ENCODE data around the gene POU6F2.

Gene POU6F2

DNA sequence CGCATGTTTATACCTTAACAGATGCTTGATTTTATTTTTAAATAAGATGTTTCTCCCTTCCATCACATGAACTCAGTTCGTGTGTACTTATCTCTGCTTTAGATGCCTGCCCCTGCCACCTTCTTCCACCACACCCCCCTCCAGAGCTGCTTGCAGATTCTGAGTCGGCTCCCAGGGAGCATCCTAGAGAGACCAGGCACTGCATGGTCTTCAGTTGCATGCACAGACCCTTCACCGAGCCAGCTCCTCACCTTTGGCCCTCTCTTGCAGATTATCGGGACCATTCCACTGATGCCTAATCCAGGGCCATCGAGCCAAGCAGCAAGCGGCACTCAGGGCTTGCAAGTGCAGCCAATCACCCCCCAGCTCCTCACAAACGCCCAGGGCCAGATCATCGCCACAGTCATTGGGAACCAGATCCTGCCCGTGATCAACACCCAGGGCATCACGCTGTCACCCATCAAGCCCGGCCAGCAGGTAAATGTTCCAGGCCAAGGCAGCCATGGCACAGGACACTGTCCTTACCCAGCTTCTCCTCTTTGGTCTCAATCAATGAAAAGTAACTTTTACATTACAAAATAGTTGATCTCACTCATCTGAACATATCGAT, 455.2 kb downstream of the POU6F2 start:
- TF ChIP-seq ZFX (IDR thresholded peaks at IDR 0.05; ENCODE audit: borderline replicate concordance) (no peak), CTCF (IDR thresholded peaks at IDR 0.05) (no peak)
- H3K27ac ChIP-seq: no peak overlapping the region

DNA sequence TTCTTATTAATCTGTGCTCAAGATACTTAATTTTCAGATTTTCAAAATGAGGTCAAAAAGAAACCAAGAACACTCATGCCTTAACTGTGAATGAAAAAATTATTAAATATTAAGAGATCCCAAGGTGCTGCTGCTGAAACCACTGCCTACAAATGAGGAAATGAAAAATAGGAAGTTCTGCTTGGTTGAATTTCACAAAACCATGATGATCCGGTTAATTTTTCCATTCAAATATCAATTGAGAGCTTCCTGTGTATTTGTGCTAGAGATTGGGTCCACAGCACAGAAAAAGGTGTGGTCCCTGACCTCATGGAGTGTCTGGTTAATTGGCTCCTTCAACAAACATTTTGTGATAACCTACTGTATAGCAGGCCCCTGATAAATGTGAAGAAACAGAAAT, 455.8 kb downstream of the POU6F2 start:
- H3K27ac ChIP-seq: no peak overlapping the region
- no peak for TF ChIP-seq CTCF (IDR thresholded peaks at IDR 0.05)
- TF ChIP-seq ZFX (IDR thresholded peaks at IDR 0.05; ENCODE audit: borderline replicate concordance): no peak

GRCh38 chr7:39434012-39434411, 456.3 kb downstream of the POU6F2 start:
- no peak overlapping the region for H3K27ac ChIP-seq
- TF ChIP-seq ZFX (IDR thresholded peaks at IDR 0.05; ENCODE audit: borderline replicate concordance): no peak
- TF ChIP-seq CTCF (IDR thresholded peaks at IDR 0.05): no peak

GRCh38 chr7:39446546-39446945, 468.8 kb downstream of the POU6F2 start:
- TF ChIP-seq CTCF (IDR thresholded peaks at IDR 0.05): no peak
- TF ChIP-seq ZFX (IDR thresholded peaks at IDR 0.05; ENCODE audit: borderline replicate concordance): no peak
- no peak overlapping the region for H3K27ac ChIP-seq

DNA sequence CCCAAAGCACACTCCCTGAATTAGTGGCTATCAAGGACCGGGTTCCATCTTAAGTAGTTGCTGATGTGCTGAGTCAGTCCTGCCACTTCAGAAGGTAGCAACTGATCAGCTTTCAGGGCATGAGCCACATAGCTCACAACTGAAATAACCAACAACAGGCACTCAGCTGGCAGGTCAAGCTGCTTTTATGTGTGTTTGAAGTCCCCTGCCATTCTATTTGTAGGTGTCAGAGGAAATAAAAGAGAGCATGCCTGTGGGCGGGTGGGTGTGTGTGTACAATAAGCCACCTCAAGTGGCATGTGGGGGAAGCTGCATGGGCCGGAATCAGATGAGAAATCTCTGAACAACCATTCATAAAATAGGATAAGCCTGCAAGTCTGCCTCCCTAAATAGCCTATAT, 474.2 kb downstream of the POU6F2 start:
- TF ChIP-seq ZFX (IDR thresholded peaks at IDR 0.05; ENCODE audit: borderline replicate concordance) (no peak), CTCF (IDR thresholded peaks at IDR 0.05) (no peak)
- H3K27ac ChIP-seq: no peak overlapping the region

- TF ChIP-seq ZFX (IDR thresholded peaks at IDR 0.05; ENCODE audit: borderline replicate concordance) (no peak), CTCF (IDR thresholded peaks at IDR 0.05) (peak; percentile 96)
- H3K27ac ChIP-seq: no peak overlapping the region
Measured at GRCh38 chr7:39453743-39454355, 476.1 kb downstream of the POU6F2 start.

DNA sequence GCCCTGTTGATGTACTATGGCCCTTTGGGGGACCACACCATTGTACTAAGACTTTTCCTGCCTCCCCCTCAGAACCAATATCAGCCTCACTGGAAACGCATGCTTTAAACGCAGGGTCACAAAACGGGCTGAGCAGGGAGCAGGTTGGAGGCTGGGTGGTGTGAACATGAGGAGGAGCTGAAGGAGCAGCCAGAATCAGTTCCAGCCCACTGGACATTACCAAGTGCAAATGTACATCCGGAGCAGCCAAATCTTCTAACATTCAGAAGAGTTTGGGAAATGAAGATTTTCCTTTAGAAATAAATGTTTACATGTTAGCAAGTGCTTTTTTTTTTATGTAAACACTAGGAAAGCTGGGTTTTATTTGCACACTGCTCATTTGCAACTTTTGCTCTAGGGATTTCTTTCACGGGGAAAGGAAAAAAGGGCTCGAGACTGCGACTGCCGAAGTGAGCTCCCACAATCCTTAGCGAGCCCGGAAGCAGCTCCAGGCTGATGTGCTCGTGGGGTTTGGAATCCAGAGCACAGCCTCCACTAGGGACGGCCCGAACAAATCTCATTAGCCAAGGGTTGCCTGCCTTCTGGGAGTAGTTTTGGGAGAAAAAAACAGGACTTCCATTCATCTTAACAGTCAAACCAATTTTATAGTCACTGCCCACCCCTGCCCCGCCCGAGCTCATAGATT, 480.5 kb downstream of the POU6F2 start:
- no peak overlapping the region for H3K27ac ChIP-seq
- no peak for TF ChIP-seq ZFX (IDR thresholded peaks at IDR 0.05; ENCODE audit: borderline replicate concordance)
- TF ChIP-seq CTCF (IDR thresholded peaks at IDR 0.05): no peak

Measured in 22Rv1 (cell line).